DMS53 treated with DMSO at 0.1 percent for 48 hours (cell line): Measurements from ENCODE around the gene TSHZ1.

Experiments
- DNase-seq: peaks from one replicate; lab custom pipeline; 2025; ENCODE audit not compliant: unreplicated experiment; lab: John Stamatoyannopoulos, UW

The TSHZ1 gene

DNA sequence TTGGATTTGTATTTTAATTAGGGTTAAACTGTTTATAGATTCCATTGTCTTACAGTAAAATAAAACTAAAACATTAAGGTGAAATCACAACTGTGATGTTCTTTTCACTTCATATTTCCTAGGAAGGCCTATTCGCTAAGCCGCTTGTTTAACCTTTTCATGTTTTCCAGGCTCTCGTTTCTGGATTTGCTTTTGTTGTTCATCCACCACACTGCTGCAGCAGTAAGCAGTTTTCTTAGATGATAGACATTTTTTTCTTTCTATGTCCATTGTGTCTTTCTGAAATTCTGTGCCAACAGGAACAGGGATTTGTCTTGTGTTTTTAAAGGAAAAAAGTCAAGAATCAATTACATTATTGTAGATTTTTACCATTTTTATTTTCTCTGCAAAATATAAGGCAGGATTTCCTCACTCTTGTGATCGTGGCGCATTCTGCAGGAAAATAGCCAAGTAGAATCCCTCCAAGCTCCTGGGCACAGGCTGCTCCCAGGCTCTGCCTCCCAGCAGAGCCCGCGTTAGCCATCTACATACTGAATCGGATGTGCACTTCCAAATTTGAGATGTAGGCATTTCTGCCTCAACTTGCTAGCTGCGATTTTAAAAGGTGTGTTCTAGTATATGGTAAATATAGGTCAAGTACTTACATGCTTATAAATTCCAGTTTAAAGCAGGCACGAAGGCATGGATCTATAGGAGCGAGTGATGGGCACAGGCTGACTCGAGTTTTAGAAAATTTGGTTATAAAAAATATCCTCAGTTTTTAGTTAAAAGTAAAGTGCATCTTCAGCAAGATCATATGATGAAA, 10.2 kb downstream of the TSHZ1 start:
- DNase-seq: no peak

DNA sequence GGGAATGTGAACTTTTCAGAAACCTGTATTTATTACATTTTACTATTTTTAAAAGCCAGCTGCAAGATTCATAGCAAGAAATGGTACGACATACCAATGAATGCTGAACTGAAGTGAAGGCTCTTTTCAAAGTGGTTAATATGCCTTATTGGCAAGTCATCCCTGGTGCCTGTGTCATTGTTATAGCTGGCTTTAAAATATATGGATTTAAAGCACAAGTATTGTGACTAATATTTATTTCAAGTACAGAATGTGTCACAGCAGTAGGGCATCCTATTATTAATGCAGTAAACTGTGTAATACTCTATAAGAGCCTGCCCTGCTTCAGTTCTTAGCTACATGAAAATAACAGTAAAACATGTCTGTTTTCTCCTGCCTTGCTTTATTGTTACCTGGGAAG, 10.8 kb downstream of the TSHZ1 start:
- no peak for DNase-seq

DNA sequence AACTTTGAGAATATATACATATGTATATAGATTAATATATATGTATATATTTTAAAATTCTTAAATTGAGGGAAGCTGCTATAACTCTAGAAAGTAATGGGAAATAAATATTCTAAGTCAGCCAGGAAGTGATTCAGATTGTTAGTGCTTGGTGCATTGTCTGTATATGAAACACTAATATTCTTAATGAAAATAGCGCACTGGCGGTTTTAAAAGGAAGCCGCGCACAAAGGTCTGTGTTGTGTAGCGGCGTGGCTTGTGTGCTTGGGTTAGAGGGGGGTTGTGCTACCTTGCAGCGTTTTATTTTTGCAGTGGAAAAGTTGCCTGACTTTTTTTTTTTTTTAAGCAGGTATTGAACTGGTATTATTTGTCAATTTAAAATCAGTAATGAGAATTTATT, 11.3 kb downstream of the TSHZ1 start:
- no peak for DNase-seq

DNA sequence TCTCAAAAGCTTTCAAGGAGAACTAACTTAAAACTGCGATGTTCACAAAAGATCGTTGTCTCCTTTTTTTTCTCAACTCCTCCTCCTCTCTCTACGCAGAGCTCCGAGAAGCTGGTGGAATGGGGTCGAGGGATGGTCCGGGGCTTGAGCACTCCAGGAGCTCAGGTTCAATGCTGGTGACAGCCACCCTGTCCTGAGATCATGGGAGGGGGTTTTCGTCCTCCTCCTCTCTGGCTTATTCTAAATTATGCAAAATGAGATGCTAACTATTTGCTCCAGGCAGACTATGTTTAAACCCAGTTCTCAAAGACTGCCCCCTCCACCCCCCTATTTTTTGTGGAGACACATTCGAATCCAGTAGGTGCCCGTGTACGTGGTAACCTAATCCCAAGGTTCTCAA, 11.8 kb downstream of the TSHZ1 start:
- DNase-seq: no peak

DNA sequence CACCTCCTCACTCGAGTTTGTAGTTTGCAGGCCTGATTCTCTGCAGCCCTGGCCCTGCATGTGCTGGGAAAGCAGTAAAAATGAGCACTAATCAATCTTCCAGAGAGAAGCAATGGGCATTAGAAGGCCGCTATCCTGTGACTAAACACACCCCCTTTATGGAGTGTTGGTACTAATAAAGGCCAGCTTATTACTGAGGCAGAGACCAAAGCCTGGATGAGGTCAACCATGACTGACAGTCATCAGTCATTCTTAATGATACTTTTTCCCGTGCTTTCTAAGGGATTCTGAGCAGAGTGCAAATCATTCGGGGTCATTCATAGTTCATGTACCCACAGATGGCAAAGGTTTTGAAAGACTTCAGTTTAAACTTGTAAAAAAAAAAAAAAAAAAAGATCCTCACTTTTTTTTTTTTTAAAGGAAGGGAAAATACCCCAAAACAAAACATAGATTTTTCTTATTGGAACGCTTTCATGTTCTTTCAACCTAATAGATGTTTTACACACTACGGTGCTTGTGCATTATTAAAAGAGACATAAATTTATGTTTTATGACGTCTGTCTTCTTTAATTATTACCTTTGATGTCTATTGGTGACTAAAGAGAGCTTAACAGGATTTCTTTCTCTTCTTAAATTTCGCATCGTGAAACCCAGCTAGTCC, 13.2 kb downstream of the TSHZ1 start:
- no peak for DNase-seq

DNA sequence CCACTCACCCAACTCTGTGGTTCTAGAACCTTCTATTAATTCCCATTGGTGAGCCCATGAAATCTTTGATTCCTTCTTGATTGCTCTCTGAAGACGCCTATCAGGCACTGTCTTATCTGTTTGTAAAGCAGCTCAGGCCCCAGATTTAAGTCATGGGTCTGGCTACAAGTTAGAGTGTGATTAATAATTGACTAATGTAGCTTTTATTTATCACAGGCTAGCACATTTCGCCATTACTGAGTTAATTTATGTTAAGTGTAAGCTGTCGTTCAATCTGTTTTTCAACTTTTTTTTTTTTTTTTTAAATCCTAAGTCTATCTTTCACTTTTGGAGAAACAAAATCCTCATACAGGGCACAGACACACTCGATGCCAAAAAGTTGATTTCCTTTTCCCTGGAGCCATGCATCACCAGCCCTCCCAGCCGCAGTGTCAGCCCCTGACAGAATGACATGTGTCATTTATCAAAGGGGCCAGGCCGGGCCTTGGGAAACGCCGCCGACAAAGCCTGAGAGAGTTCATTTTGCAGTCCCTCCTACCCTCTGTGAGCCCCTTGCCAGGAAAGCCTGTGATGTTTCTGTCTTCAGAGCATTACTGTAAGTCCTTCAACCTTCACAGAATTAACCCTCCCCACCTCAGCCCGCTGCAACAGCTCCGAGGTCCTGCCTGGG, 15.8 kb downstream of the TSHZ1 start:
- DNase-seq: no peak

DNA sequence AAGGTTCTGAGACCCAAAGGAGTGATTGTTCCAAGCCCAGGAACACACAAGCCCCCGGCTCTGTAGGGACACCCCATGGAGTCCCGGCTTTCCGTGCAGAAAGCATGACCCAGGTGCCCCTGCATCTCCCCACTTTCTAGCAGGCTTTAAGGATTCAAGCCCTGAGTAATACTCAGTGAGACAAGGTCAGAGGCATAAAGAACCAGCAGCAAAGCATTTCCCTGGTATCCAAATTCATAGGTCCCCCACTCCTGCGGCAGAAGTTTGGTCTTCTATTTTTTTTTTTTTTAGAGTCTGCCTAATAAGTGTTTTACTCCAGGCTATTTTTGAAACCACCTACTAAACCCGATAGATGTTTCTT, 16.3 kb downstream of the TSHZ1 start:
- DNase-seq: no peak

DNA sequence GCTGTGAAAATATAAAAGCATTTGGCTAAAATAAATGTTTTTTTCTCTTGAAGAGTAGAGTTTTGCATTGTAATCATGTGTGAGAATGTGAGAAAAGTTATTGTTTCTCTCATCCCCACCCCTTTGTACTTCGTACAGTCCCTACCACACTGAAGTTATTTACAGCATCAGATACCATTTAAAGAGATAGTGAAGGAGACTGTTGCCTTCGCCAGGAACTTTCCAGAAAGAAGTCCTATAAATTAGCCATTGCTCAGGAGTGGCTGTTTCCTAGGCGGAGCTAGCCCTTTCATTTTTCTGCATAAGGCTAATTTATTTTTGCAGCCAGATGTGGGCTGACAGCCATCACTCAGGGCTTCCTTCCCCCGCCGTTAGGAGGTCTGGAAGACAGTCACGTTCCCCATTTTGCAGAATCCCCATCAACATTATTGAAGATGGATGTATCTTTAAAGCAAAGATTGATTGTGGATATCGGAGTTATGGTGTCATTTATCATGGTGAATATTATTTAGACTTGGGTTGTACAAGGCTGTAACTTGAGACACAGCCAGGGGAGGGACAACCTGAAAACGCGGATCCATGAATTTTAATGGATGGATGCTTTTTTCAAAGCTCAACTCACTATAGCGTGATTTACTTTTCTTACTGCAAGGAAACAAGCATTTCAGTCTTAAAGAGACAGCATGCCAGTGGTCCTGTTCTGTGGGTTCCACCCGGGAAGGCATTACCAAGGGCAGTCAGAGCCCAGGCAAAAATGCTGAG, 17.1 kb downstream of the TSHZ1 start:
- DNase-seq: no peak

DNA sequence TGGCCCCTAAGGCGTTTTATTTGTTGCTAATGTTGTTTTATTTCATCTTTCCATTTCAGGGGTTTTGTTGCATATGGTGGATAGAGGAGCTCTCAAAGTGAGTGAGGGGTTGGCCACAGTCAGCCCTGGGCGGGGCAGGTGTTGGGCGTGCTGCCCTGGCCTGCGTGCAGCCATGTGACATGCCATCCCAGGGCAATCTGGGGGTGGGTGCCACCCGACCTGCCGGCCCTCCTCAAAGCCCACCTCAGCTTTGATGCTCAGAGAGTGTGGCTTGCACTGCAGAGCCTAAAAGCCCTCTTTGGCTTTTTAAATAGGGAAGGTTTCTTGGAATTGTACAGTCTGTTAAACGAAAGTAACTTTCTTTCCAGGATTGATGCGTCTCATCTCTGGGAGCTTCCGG, 18.4 kb downstream of the TSHZ1 start:
- no peak for DNase-seq

DNA sequence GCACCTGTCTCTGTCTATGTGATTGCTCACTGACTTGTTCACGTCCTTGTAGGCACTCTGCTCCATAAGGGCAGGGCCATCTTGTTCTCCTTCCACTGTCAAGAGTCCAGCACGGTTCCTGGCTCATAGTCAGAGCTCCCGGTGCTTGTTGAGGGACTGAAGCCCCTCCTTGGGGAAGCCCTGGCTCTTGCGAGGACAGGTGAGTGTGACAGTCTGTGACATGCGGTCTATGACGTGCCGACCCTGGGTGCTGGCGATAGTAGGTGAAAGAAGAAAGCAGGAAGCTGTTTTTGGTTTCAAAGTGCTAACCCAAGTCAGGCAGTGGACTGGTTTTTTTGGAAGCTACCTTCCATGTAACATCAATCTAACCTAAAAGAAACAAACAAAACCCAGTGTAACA, 18.8 kb downstream of the TSHZ1 start:
- no peak for DNase-seq

DNA sequence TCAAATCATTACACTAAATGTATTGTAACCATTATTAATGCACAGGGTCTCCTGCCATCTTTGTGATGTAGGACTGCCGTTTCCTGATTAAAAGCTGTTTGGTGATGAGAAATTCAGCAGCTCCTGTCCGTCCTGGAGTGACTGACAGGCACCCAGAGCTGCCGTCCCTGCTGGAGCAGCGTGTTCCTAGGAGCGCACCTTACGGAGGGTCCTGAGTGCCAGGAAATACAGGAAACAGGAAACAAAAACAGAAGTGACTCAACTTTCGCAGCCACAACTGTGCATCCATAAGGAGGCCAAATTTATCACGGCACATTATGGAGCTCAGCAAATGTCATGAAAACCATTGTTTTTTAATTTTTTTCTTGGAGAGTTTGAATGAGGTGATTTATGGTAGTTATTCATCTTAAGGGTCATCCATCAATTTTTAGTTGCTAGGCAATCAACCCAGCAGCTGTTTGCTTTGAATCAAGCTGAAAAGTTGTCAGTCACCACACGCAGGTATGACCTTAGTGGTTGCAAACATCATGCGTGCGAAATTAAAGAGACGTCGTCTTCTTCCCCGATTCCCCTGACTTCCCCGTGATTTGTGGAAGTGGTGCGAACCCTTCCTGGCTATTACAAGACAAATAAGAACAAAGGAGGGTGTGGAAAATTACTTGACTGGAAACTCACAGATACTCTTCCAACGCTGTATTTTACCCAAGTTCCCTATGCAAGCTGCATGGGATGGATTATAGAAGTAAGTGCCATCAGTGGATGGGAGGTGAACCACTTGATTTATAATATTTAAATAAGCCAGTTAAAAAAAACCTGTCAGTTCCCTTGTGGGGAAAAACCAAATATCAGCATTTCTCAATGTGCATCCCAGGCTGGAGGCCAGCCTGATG, 19.8 kb downstream of the TSHZ1 start:
- DNase-seq: no peak

DNA sequence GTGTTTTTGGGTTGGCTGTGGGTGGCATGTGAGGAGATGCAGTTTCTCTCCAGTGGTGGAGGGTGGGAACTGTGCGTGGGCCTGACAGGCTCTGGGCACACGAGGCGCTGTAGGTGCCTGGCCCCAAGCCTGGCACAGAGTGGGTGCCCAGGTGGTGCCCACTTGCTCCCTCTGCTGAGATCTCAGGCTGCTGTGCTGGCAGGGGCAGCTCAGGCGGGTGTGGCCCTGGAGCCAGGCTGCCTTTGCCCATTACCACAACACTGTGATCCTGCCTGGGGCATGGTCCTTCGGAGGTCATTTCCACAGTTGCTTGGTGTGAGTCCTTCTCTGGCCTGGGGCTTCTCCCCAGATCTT, 20.4 kb downstream of the TSHZ1 start:
- no peak for DNase-seq

DNA sequence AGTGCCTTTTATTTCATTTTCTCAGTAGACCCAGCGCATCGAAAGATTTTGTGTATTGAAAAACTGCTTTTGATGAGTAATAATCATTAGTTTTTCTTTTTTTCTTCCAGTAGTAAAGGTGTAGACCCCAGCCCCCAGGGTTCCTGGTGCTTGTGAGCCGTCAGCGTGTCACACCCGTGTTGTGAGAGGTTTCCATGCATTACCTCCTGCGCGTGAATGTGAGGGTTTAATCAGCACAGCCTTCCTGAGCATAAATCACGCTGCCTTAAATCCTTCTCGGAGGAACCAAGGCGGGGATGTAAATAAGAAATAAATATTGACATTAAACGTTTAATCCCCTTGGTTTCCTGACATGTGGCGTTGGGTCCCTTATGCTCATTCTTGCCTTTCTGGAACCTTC, 24.3 kb downstream of the TSHZ1 start:
- no peak for DNase-seq

DNA sequence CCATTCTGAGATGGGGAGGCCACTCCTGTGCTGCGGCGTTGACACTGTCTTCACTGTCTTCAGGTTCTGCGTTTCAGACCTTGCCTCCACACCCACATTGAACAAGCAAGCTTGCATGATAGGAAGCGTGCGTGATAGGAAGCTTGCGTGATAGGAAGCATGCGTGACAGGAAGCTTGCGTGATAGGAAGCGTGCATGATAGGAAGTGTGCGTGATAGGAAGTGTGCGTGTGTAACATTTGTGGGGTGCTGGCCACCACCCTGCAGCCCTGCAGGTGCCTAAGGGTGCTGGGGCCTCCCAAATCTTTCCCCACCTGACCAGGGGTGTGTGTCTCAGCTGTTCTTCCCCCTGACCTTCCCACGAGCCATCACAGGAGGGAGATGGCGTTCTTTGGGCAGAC, 25.3 kb downstream of the TSHZ1 start:
- DNase-seq: no peak

DNA sequence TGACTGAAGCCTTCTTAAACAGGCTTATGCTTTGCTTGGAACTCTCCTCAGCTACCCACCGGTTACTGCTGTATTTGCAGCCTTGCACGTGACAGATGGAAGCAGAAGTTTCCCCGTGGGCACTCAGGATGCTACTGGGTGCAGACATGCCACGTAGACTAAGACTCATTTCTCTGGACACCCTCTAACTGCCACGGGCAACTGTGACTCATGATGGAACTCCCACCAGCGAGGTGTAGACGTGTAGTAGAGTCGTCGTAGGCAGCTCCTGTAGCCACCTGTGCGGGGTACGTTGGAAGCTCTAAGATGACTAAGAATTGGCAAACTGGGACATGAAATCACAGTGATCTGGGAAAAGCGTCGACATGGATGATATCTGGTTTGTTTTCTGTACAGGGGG, 27.5 kb downstream of the TSHZ1 start:
- DNase-seq: no peak

DNA sequence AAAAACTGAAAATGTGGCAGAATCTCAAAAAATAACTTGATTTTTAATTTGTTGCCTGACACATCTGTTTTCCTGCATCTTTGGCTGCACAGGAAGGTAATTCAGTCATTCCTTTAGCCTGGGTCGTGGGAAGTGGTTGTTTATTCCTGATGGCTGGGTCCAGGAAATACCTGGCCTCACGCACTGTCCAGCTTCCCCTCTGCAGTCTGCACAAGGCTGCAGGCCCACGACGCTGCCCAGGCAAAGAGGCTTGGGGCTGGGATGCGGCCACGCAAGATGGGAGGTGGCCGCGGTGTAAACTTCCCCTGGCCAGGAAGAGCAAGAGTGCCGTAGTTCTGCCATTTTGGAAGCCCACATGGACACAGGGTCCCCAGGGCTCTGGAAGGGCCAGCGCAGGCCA, 28.2 kb downstream of the TSHZ1 start:
- DNase-seq: no peak

DNA sequence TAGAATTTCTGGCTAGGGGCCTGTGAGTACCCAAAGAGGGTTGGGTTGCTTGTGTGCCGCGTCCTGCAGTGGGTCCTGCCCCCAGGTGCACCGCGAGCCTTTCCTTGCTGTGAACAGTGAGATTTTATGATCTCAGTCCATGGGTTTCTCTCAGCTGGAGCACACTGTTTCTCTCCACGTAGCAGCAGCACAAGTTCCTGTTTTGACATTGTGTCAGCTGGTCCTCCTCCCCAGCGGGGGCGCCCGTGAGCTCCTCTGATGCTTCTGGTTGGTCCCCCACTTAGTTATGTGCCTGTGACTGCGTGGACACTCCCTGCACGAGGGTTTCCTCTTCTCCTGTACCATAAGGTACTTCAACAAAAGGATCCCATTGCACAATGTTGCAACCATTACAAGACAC, 29.8 kb downstream of the TSHZ1 start:
- DNase-seq: no peak

DNA sequence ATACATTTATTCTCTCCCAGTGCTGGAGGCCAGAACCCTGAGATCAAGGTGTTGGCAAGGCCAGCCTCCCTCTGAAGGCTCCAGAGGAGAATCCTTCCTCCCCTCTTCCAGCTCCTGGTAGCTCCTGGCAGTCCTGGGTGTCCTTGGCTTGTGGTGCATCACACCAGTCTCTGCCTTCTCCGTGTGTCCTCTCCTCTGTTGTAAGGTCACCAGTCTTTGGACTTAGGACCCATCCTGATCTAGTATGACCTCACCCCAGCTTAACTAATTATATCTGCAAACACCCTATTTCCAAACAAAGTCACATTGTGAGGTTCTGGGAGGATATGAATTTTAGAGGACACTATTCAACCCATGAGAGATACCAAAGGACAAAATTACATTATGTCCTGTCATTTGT, 31.1 kb downstream of the TSHZ1 start:
- DNase-seq: no peak

DNA sequence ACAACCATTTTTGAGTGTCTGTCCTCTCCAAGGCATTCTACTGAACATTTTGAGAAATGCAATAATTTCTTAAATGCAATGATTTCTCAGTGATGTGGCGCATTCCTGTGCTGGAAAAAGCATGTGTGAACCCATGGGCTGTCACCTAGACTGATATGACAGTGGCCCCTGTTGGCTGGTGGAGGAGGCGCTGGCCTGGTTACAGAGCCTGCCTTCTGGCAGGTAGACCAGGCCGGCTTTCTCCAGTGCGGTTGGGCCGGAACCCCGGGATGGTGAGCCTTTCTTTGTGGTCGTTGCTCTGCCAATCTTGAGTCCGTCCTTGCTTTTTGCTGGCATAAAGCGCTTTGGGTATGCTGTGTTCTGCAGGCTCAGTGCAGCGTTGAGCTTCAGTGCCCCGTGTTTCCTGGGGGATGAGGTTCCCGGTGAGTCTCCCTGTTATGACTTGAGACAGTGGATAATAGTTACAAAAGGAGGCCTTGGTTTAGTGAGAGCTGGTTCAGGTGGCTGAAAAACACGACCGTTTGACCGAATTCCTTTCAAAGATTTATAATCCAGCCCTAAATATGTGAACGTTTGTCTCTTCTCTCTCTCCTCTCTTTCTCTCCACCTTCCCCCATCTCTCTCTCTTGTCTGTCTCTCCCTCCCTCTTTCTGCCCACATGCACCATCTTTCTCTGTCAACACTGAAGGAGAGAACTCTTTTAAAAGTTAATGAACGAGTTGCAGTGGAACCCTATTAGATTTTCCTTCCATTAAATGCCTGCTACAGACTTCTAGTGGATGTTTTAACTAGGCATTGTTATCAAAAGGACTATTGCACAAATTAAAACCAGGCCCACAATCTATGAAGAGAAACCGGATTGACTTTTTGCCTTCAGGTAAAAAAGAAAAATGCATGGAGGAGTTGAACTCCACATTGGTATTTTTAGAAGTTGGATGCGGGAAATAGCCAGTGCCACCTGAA, 34.0 kb downstream of the TSHZ1 start:
- peak; percentile 7 for DNase-seq
